ENCODE data around the gene AOPEP.

The AOPEP gene

DNA sequence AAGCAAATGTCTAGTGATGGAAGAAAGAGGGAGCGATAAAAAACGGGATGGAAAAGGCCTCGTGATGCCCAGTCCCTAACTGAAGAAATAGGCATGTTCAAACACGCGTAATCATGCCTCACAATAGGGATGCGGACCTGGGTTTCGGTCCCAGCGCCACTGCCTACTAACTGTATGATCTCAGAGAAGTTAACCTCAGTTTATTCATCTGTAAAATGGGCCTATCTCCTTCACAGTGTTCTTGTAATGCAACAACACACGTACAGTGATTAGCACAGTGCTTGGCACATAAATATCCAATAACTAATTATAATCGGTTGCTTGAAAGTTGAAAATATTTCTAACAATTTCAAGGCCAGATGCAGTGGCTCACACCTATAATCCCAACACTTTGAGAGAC is 409.3 kb downstream of the AOPEP start:
- DNase-seq (ENCODE audit: low read depth in 2 of 2), result no peak
